H9 (cell line): Measurements from ENCODE around the gene FMN1. TPM values are rescaled to one million over a fixed set of nuclear protein-coding genes. Genes with fewer than 3 reads are reported as not detected.

Source experiments
- DNase-seq: peaks from one replicate; pipeline ENCODE4 v3.0.0-alpha.2; 2017
- H2AFZ ChIP-seq: one replicate; pipeline ENCODE4 v1.6.1; 2013; ENCODE audit warnings: mild to moderate bottlenecking, low read length, control low read depth, moderate library complexity
- H2AK5ac ChIP-seq: 2 replicates; pipeline ENCODE4 v1.6.1; 2013; ENCODE audit warnings: low read length, control low read depth, mixed read lengths; ENCODE audit not compliant: insufficient read length
- H2BK120ac ChIP-seq: one replicate; pipeline ENCODE4 v1.6.1; 2013; ENCODE audit warnings: low read depth, mild to moderate bottlenecking, low read length, control low read depth, inconsistent platforms; ENCODE audit not compliant: poor library complexity, severe bottlenecking
- H2BK12ac ChIP-seq: 2 replicates; pipeline ENCODE4 v1.6.1; 2013; ENCODE audit warnings: low read length, control low read depth, mixed read lengths, low read depth; ENCODE audit not compliant: insufficient read length
- H2BK15ac ChIP-seq: 2 replicates; pipeline ENCODE4 v1.6.1; 2013; ENCODE audit warnings: low read depth, low read length, control low read depth
- H2BK20ac ChIP-seq: one replicate; pipeline ENCODE4 v1.6.1; 2013; ENCODE audit warnings: low read depth, mild to moderate bottlenecking, low read length, control low read depth, inconsistent platforms; ENCODE audit not compliant: poor library complexity, severe bottlenecking
- H2BK5ac ChIP-seq: 2 replicates; pipeline ENCODE4 v1.6.1; 2013; ENCODE audit warnings: low read length, control low read depth, mixed read lengths; ENCODE audit not compliant: insufficient read length
- H3K14ac ChIP-seq: 2 replicates; pipeline ENCODE4 v1.6.1; 2013; ENCODE audit warnings: low read length, control low read depth; ENCODE audit not compliant: insufficient read depth
- H3K18ac ChIP-seq: 2 replicates; pipeline ENCODE4 v1.6.1; 2013; ENCODE audit warnings: low read depth, mild to moderate bottlenecking, mixed read lengths, low read length, control low read depth; ENCODE audit not compliant: insufficient read length
- H3K23ac ChIP-seq: 2 replicates; pipeline ENCODE4 v1.6.1; 2013; ENCODE audit warnings: low read length, control low read depth, mixed read lengths, low read depth; ENCODE audit not compliant: insufficient read length
- H3K23me2 ChIP-seq: 2 replicates; pipeline ENCODE4 v1.6.1; 2013; ENCODE audit warnings: low read depth, mild to moderate bottlenecking, mixed read lengths, low read length, control low read depth; ENCODE audit not compliant: insufficient read length, poor library complexity, severe bottlenecking
- H3K27ac ChIP-seq: 2 replicates; pipeline ENCODE4 v1.5.1; 2013; ENCODE audit warnings: low read length, control low read depth, mixed read lengths, low read depth; ENCODE audit not compliant: insufficient read length
- H3K27me3 ChIP-seq: 2 replicates; pipeline ENCODE4 v1.6.1; 2013; ENCODE audit warnings: low read length, control low read depth, inconsistent platforms; ENCODE audit not compliant: insufficient read depth
- H3K4ac ChIP-seq: 2 replicates; pipeline ENCODE4 v1.6.1; 2013; ENCODE audit warnings: low read depth, mild to moderate bottlenecking, control low read depth, inconsistent platforms, low read length, moderate library complexity
- H3K4me1 ChIP-seq: 2 replicates; pipeline ENCODE4 v1.6.1; 2013; ENCODE audit warnings: low read length, control low read depth, inconsistent platforms; ENCODE audit not compliant: insufficient read depth
- H3K4me2 ChIP-seq: 2 replicates; pipeline ENCODE4 v1.6.1; 2013; ENCODE audit warnings: low read length, control low read depth, mixed read lengths; ENCODE audit not compliant: insufficient read length, insufficient read depth
- H3K56ac ChIP-seq: 2 replicates; pipeline ENCODE4 v1.6.1; 2013; ENCODE audit warnings: low read depth, mild to moderate bottlenecking, mixed read lengths, low read length, control low read depth; ENCODE audit not compliant: insufficient read length
- H3K79me1 ChIP-seq: 2 replicates; pipeline ENCODE4 v1.6.1; 2013; ENCODE audit warnings: low read depth, mild to moderate bottlenecking, moderate library complexity, low read length, control low read depth, inconsistent platforms; ENCODE audit not compliant: insufficient read depth, poor library complexity, severe bottlenecking
- H3K79me2 ChIP-seq: 2 replicates; pipeline ENCODE4 v1.6.1; 2013; ENCODE audit warnings: low read length, control low read depth, inconsistent platforms; ENCODE audit not compliant: insufficient read depth
- H3K9ac ChIP-seq: 2 replicates; pipeline ENCODE4 v1.6.1; 2013; ENCODE audit warnings: low read length, control low read depth, mixed read lengths; ENCODE audit not compliant: insufficient read length; ENCODE audit errors: extremely low read depth
- H3K9me3 ChIP-seq: one replicate; pipeline ENCODE4 v1.6.1; 2013; ENCODE audit warnings: low read depth, low read length, inconsistent platforms; ENCODE audit not compliant: control insufficient read depth
- H3T11ph ChIP-seq: one replicate; pipeline ENCODE4 v1.6.1; 2013; ENCODE audit warnings: mild to moderate bottlenecking, low read length, control low read depth, inconsistent platforms
- H4K20me1 ChIP-seq: one replicate; pipeline ENCODE4 v1.6.1; 2013; ENCODE audit not compliant: control insufficient read depth, insufficient read length, insufficient read depth
- H4K5ac ChIP-seq: 2 replicates; pipeline ENCODE4 v1.6.1; 2013; ENCODE audit warnings: low read depth, mild to moderate bottlenecking, mixed read lengths, low read length, control low read depth; ENCODE audit not compliant: insufficient read length
- H4K8ac ChIP-seq: replicated peaks from 2 replicates; pipeline ENCODE4 v1.6.1; 2013; ENCODE audit warnings: low read length, control low read depth, mixed read lengths, low read depth; ENCODE audit not compliant: insufficient read length
- H4K91ac ChIP-seq: 2 replicates; pipeline ENCODE4 v1.6.1; 2013; ENCODE audit warnings: low read depth, mild to moderate bottlenecking, moderate library complexity, mixed read lengths, low read length, control low read depth; ENCODE audit not compliant: insufficient read length
- H3K27ac Mint-ChIP-seq, 3 experiments: 2 replicates in 2 of 3; 3 replicates in 1 of 3; pipeline ENCODE4 v1.8.0; 2020 to 2021; ENCODE audit warnings: mixed read lengths in 3 of 3, mild to moderate bottlenecking in 1 of 3, moderate library complexity in 1 of 3
- H3K27me3 Mint-ChIP-seq: 2 replicates; pipeline ENCODE4 v1.8.0; 2021; ENCODE audit warnings: low read depth, mild to moderate bottlenecking, moderate library complexity, mixed read lengths
- H3K36me3 Mint-ChIP-seq, 3 experiments: 2 replicates in 2 of 3; 3 replicates in 1 of 3; pipeline ENCODE4 v1.8.0; 2020 to 2021; ENCODE audit warnings: low read depth in 3 of 3, mixed read lengths in 3 of 3; ENCODE audit not compliant: insufficient read depth in 1 of 3
- H3K4me1 Mint-ChIP-seq, 2 experiments: 2 replicates each; pipeline ENCODE4 v1.8.0; 2020; ENCODE audit warnings: mixed read lengths in 2 of 2
- H3K4me3 Mint-ChIP-seq, 2 experiments: 2 replicates in 1 of 2; 3 replicates in 1 of 2; pipeline ENCODE4 v1.8.0; 2020 to 2021; ENCODE audit warnings: mild to moderate bottlenecking in 2 of 2, mixed read lengths in 2 of 2, moderate library complexity in 1 of 2
- H3K9me3 Mint-ChIP-seq, 2 experiments: 2 replicates in 1 of 2; 3 replicates in 1 of 2; pipeline ENCODE4 v1.8.0; 2020; ENCODE audit warnings: mild to moderate bottlenecking in 2 of 2, mixed read lengths in 2 of 2, moderate library complexity in 1 of 2
- CTCF ChIP-seq: fragments of 200-600 bp; sonication (generic); conservative IDR thresholded peaks from 3 replicates; pipeline ENCODE4 v1.8.0; 2021; ENCODE audit warnings: antibody characterized with exemption, mild to moderate bottlenecking
- WGBS: extraction: QIAGEN DNeasy Blood & Tissue Kit; methylation state at CpG from one replicate; pipeline ENCODE4 v1.1.7; 2013; ENCODE audit warnings: missing lambda C conversion rate, low lambda C conversion rate, mixed read lengths; ENCODE audit not compliant: insufficient read length; ENCODE audit errors: extremely low coverage; 5-methylcytosine and 5-hydroxymethylcytosine counted together
- total RNA-seq: library from RNA; stranded (reverse); gene quantifications from 2 replicates; pipeline ENCODE4 v1.2.1, GENCODE V29; 2021

Gene FMN1
- total RNA-seq, 1 experiment from 2014 or later: 1.9 TPM

GRCh38 chr15:33044598-33044997 lies 149.9 kb downstream of the FMN1 start:
- peaks cover 31 to 52% of the 10 kb centered on the region in 2 experiments for H3K9me3 Mint-ChIP-seq
- H2BK15ac ChIP-seq: no peak overlapping the region

More at GRCh38 chr15:33044598-33044997, 149.9 kb downstream of the FMN1 start:
- no peaks in the 10 kb centered on the region for H3K27me3 ChIP-seq
- no peak overlapping the region for H3K4ac ChIP-seq
- no peak overlapping the region for H3K27ac ChIP-seq
- no peak overlapping the region for H4K5ac ChIP-seq
- no peaks in the 10 kb centered on the region for H3K79me1 ChIP-seq
- no peaks in the 10 kb centered on the region for H3K79me2 ChIP-seq
- peaks cover 21% of the 10 kb centered on the region for H3K9me3 ChIP-seq
- H2BK120ac ChIP-seq: no peak overlapping the region
- H3T11ph ChIP-seq: no peak overlapping the region
- no peaks in the 10 kb centered on the region for H3K23me2 ChIP-seq
- no peak overlapping the region for H2BK5ac ChIP-seq
- H3K23ac ChIP-seq: no peak overlapping the region
- no peak overlapping the region for H3K9ac ChIP-seq
- DNase-seq: no peak
- H4K8ac ChIP-seq: no peak overlapping the region
- TF ChIP-seq CTCF: no peak
- no peak overlapping the region for H3K4me2 ChIP-seq
- peaks cover 12 to 31% (median 29%) of the 10 kb centered on the region in 3 experiments; a peak in 6 of 7 replicates for H3K36me3 Mint-ChIP-seq
- no peak overlapping the region for H2AK5ac ChIP-seq
- H3K14ac ChIP-seq: no peak overlapping the region
- no peak overlapping the region for H4K91ac ChIP-seq
- no peak overlapping the region for H3K56ac ChIP-seq
- WGBS: no CpG with 5 or more reads among the region's 1 CpG
- H2BK20ac ChIP-seq: no peak overlapping the region
- H3K4me3 Mint-ChIP-seq: no peak overlapping the region
- no peak overlapping the region for H2AFZ ChIP-seq
- H4K20me1 ChIP-seq: no peaks in the 10 kb centered on the region
- H2BK12ac ChIP-seq: no peak overlapping the region
- H3K27ac Mint-ChIP-seq: no peak overlapping the region
- H3K4me1 Mint-ChIP-seq: no peaks in the 10 kb centered on the region
- H3K4me1 ChIP-seq: no peaks in the 10 kb centered on the region
- H3K27me3 Mint-ChIP-seq: peaks cover 2% of the 10 kb centered on the region
- H3K18ac ChIP-seq: no peak overlapping the region
